GM23338 (cell line): ENCODE data around the gene FRY. TPM values are rescaled to one million over a fixed set of nuclear protein-coding genes. Genes with fewer than 3 reads are reported as not detected.

Source experiments
- ATAC-seq: fragments of 200-7000 bp; cut with Tn5 transposase; 3 replicates; pipeline ENCODE4 v1.9.1; 2020
- DNase-seq: peaks from one replicate; pipeline ENCODE4 v3.0.0-alpha.2; 2015; ENCODE audit warnings: low spot score
- H2AFZ ChIP-seq: fragments of 200-600 bp; sonication (generic); 2 replicates; pipeline ENCODE4 v1.8.0; 2016; ENCODE audit warnings: antibody characterized with exemption, mild to moderate bottlenecking, moderate library complexity
- H3F3A ChIP-seq: fragments of 200-600 bp; sonication (generic); replicated peaks from 2 replicates; pipeline ENCODE4 v1.8.0; 2017; ENCODE audit warnings: antibody characterized with exemption, mixed run types, low read depth
- H3K27ac ChIP-seq: fragments of 200-600 bp; sonication (generic); 2 replicates; pipeline ENCODE4 v1.6.1; 2016; ENCODE audit warnings: low read depth
- H3K27me3 ChIP-seq: fragments of 200-600 bp; sonication (generic); 2 replicates; pipeline ENCODE4 v1.8.0; 2016; ENCODE audit warnings: mild to moderate bottlenecking, mixed run types, moderate library complexity; ENCODE audit not compliant: insufficient read depth
- H3K36me3 ChIP-seq: fragments of 200-600 bp; sonication (generic); 2 replicates; pipeline ENCODE4 v1.8.0; 2016; ENCODE audit warnings: mild to moderate bottlenecking; ENCODE audit not compliant: insufficient read depth
- H3K4me1 ChIP-seq: fragments of 200-600 bp; sonication (generic); 2 replicates; pipeline ENCODE4 v1.8.0; 2016; ENCODE audit warnings: mild to moderate bottlenecking, moderate library complexity; ENCODE audit not compliant: insufficient read depth
- H3K4me2 ChIP-seq: fragments of 200-600 bp; sonication (generic); 2 replicates; pipeline ENCODE4 v1.7.1; 2017; ENCODE audit warnings: mixed run types
- H3K4me3 ChIP-seq: fragments of 200-600 bp; sonication (generic); 2 replicates; pipeline ENCODE4 v1.6.1; 2016; ENCODE audit warnings: mixed run types
- H3K79me2 ChIP-seq: fragments of 200-600 bp; sonication (generic); replicated peaks from 2 replicates; pipeline ENCODE4 v1.8.0; 2017; ENCODE audit warnings: mild to moderate bottlenecking; ENCODE audit not compliant: insufficient read depth
- H3K9me2 ChIP-seq: fragments of 200-600 bp; sonication (generic); 2 replicates; pipeline ENCODE4 v1.8.0; 2017; ENCODE audit not compliant: insufficient read depth
- H4K20me1 ChIP-seq: fragments of 200-600 bp; sonication (generic); replicated peaks from 2 replicates; pipeline ENCODE4 v1.8.0; 2017; ENCODE audit warnings: mild to moderate bottlenecking; ENCODE audit not compliant: insufficient read depth
- H3K27ac Mint-ChIP-seq: 2 replicates; pipeline ENCODE4 v1.8.0; 2020; ENCODE audit warnings: inconsistent platforms, mild to moderate bottlenecking, moderate library complexity, mixed read lengths
- H3K27me3 Mint-ChIP-seq: 3 replicates; pipeline ENCODE4 v1.8.0; 2022; ENCODE audit warnings: low read depth, mild to moderate bottlenecking, moderate library complexity, mixed read lengths, inconsistent platforms; ENCODE audit not compliant: insufficient read depth, poor library complexity
- H3K36me3 Mint-ChIP-seq: 3 replicates; pipeline ENCODE4 v1.8.0; 2021; ENCODE audit warnings: low read depth, mild to moderate bottlenecking, inconsistent platforms, moderate library complexity, mixed read lengths
- H3K4me1 Mint-ChIP-seq: 3 replicates; pipeline ENCODE4 v1.8.0; 2020; ENCODE audit warnings: mild to moderate bottlenecking, inconsistent platforms, mixed read lengths
- H3K4me3 Mint-ChIP-seq: 3 replicates; pipeline ENCODE4 v1.8.0; 2021; ENCODE audit warnings: moderate library complexity, mild to moderate bottlenecking, inconsistent platforms, mixed read lengths
- H3K9me3 Mint-ChIP-seq: 3 replicates; pipeline ENCODE4 v1.8.0; 2020; ENCODE audit warnings: moderate library complexity, mild to moderate bottlenecking, inconsistent platforms, mixed read lengths
- CTCF ChIP-seq, 2 experiments: fragments of 200-600 bp in 1 of 2; sonication (generic) in 1 of 2; conservative IDR thresholded peaks; 2 replicates each; pipeline versions ENCODE4 v1.5.1 to v1.6.1; 2016 to 2017; ENCODE audit warnings: antibody characterized with exemption in 2 of 2, low read depth in 2 of 2, mild to moderate bottlenecking in 2 of 2, moderate library complexity in 1 of 2
- EZH2 ChIP-seq: fragments of 200-600 bp; sonication (generic); IDR thresholded peaks from one replicate; pipeline ENCODE4 v1.8.0; 2017; ENCODE audit warnings: antibody characterized with exemption, mild to moderate bottlenecking, low read depth; ENCODE audit not compliant: unreplicated experiment
- EZH2phosphoT487 ChIP-seq: fragments of 200-600 bp; sonication (generic); IDR thresholded peaks from one replicate; pipeline ENCODE4 v1.8.1; 2018; ENCODE audit warnings: antibody characterized with exemption; ENCODE audit not compliant: unreplicated experiment
- JUNB ChIP-seq: IDR thresholded peaks from one replicate; pipeline ENCODE4 v1.6.1; 2016; ENCODE audit warnings: antibody characterized with exemption; ENCODE audit not compliant: unreplicated experiment
- NANOG ChIP-seq: IDR thresholded peaks from 2 replicates; pipeline ENCODE4 v1.6.1; 2016; ENCODE audit warnings: antibody characterized with exemption, borderline replicate concordance
- POLR2AphosphoS5 ChIP-seq: IDR thresholded peaks from 2 replicates; pipeline ENCODE4 v1.6.1; 2016; ENCODE audit warnings: antibody characterized with exemption, low read depth
- ZNF114 ChIP-seq: fragments of 250-450 bp; sonication (Bioruptor Pico); IDR thresholded peaks from 2 replicates; pipeline ENCODE4 v1.5.0; 2020; ENCODE audit warnings: mild to moderate bottlenecking, moderate library complexity
- ZNF331 ChIP-seq: fragments of 250-450 bp; sonication (Bioruptor Pico); IDR thresholded peaks from 2 replicates; pipeline ENCODE4 v1.5.0; 2020; ENCODE audit warnings: low read depth, mild to moderate bottlenecking, moderate library complexity
- polyA plus RNA-seq: library from polyadenylated mRNA; unstranded; fragments of >200 nt; fragmentation: Nextera tagmentation; extraction: Ambion mirVana; gene quantifications from 2 replicates; pipeline ENCODE4 v1.2.1, GENCODE V29; 2016
- total RNA-seq: library from RNA; depleted of rRNA; stranded (reverse); fragments of >200 nt; shearing (Covaris generic); gene quantifications from 2 replicates; pipeline ENCODE4 v1.2.3, GENCODE V29; 2014
- TF ChIP-seq, protein P1 (sequence below): fragments of 250-450 bp; sonication (Bioruptor Pico); IDR thresholded peaks from 2 replicates; pipeline ENCODE4 v1.5.0; 2020; ENCODE audit warnings: mild to moderate bottlenecking, moderate library complexity
- TF ChIP-seq, protein P2 (sequence below): IDR thresholded peaks from 2 replicates; pipeline ENCODE4 v1.6.1; 2016; ENCODE audit warnings: antibody characterized with exemption

The FRY gene
- total and polyA plus RNA-seq, 2 experiments from 2014 or later: 2.4 to 10.1 TPM

- TF ChIP-seq, protein P1, sequence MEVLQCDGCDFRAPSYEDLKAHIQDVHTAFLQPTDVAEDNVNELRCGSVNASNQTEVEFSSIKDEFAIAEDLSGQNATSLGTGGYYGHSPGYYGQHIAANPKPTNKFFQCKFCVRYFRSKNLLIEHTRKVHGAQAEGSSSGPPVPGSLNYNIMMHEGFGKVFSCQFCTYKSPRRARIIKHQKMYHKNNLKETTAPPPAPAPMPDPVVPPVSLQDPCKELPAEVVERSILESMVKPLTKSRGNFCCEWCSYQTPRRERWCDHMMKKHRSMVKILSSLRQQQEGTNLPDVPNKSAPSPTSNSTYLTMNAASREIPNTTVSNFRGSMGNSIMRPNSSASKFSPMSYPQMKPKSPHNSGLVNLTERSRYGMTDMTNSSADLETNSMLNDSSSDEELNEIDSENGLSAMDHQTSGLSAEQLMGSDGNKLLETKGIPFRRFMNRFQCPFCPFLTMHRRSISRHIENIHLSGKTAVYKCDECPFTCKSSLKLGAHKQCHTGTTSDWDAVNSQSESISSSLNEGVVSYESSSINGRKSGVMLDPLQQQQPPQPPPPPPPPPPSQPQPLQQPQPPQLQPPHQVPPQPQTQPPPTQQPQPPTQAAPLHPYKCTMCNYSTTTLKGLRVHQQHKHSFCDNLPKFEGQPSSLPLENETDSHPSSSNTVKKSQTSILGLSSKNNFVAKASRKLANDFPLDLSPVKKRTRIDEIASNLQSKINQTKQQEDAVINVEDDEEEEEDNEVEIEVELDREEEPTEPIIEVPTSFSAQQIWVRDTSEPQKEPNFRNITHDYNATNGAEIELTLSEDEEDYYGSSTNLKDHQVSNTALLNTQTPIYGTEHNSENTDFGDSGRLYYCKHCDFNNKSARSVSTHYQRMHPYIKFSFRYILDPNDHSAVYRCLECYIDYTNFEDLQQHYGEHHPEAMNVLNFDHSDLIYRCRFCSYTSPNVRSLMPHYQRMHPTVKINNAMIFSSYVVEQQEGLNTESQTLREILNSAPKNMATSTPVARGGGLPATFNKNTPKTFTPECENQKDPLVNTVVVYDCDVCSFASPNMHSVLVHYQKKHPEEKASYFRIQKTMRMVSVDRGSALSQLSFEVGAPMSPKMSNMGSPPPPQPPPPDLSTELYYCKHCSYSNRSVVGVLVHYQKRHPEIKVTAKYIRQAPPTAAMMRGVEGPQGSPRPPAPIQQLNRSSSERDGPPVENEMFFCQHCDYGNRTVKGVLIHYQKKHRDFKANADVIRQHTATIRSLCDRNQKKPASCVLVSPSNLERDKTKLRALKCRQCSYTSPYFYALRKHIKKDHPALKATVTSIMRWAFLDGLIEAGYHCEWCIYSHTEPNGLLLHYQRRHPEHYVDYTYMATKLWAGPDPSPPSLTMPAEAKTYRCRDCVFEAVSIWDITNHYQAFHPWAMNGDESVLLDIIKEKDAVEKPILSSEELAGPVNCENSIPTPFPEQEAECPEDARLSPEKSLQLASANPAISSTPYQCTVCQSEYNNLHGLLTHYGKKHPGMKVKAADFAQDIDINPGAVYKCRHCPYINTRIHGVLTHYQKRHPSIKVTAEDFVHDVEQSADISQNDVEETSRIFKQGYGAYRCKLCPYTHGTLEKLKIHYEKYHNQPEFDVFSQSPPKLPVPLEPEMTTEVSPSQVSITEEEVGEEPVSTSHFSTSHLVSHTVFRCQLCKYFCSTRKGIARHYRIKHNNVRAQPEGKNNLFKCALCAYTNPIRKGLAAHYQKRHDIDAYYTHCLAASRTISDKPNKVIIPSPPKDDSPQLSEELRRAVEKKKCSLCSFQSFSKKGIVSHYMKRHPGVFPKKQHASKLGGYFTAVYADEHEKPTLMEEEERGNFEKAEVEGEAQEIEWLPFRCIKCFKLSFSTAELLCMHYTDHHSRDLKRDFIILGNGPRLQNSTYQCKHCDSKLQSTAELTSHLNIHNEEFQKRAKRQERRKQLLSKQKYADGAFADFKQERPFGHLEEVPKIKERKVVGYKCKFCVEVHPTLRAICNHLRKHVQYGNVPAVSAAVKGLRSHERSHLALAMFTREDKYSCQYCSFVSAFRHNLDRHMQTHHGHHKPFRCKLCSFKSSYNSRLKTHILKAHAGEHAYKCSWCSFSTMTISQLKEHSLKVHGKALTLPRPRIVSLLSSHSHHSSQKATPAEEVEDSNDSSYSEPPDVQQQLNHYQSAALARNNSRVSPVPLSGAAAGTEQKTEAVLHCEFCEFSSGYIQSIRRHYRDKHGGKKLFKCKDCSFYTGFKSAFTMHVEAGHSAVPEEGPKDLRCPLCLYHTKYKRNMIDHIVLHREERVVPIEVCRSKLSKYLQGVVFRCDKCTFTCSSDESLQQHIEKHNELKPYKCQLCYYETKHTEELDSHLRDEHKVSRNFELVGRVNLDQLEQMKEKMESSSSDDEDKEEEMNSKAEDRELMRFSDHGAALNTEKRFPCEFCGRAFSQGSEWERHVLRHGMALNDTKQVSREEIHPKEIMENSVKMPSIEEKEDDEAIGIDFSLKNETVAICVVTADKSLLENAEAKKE (CRISPR knock-in tag): no peak
- no peak for TF ChIP-seq ZNF114
- no peak for TF ChIP-seq NANOG
- no peak for TF ChIP-seq POLR2AphosphoS5
- TF ChIP-seq EZH2: no peak
- TF ChIP-seq CTCF (conservative IDR thresholded peaks at IDR 0.05; ENCODE audit: low read depth in 2 of 2): no peak
- TF ChIP-seq ZNF331 (CRISPR knock-in tag): no peak
- no peak for TF ChIP-seq JUNB
These were observed 246.3 kb downstream of the FRY start (continued) for GRCh38 chr13:32277839-32278238.

DNA sequence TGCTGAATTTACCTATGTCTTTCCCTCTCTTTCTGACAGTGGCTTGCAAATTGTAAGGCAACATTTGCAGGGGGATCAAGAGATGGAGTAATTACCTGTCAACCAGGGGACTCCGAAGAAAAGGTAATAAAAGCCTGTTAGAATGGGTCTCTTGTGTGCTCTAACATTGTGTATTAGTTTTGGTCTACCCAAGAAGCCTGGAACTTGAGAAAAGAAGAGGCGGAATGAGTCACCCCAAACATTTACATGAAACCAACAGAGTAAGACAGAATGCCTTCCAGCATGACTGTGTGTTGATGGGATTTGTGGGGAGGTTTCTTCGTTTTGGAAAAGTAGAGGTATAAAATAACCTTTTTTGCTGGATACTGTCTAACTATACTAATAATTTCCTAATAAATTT, 246.9 kb downstream of the FRY start:
- Mint-ChIP-seq H3K4me1 (no peaks in the 10 kb centered on the region), H3K27me3 (no peaks in the 10 kb centered on the region), H3K4me3 (no peak overlapping the region), H3K27ac (no peak overlapping the region), H3K9me3 (no peaks in the 10 kb centered on the region), H3K36me3 (no peaks in the 10 kb centered on the region)
- Histone ChIP-seq H3K9me2 (no peaks in the 10 kb centered on the region), H3F3A (no peaks in the 10 kb centered on the region), H4K20me1 (no peaks in the 10 kb centered on the region), H3K4me1 (0 out of 2 replicates have a peak, but pooled peaks cover 3% of the 10 kb centered on the region), H3K36me3 (no peaks in the 10 kb centered on the region), H3K4me3 (no peak overlapping the region), H2AFZ (no peak overlapping the region), H3K27me3 (no peaks in the 10 kb centered on the region), H3K79me2 (no peaks in the 10 kb centered on the region), H3K4me2 (no peak overlapping the region), H3K27ac (no peak overlapping the region)
- no peak for DNase-seq
- ATAC-seq: no peak
- no peak for TF ChIP-seq EZH2phosphoT487
- TF ChIP-seq, protein P2, sequence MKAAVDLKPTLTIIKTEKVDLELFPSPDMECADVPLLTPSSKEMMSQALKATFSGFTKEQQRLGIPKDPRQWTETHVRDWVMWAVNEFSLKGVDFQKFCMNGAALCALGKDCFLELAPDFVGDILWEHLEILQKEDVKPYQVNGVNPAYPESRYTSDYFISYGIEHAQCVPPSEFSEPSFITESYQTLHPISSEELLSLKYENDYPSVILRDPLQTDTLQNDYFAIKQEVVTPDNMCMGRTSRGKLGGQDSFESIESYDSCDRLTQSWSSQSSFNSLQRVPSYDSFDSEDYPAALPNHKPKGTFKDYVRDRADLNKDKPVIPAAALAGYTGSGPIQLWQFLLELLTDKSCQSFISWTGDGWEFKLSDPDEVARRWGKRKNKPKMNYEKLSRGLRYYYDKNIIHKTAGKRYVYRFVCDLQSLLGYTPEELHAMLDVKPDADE: no peak
